SKM-1 treated with dmso at 0.1 percent for 144 hours (cell line): ENCODE data around the gene MAN2C1.
A peak's percentile ranks its signal among the peaks of the same experiment; 100 is the strongest.
"Not testable (repeated sequence)": the region's sequence is repeated elsewhere in the genome, so short reads cannot be mapped to it uniquely, and the experiment has no call there.

Experiments used
- DNase-seq: peaks from one replicate; lab custom pipeline; 2025; ENCODE audit not compliant: unreplicated experiment; lab: John Stamatoyannopoulos, UW

MAN2C1 gene

DNA sequence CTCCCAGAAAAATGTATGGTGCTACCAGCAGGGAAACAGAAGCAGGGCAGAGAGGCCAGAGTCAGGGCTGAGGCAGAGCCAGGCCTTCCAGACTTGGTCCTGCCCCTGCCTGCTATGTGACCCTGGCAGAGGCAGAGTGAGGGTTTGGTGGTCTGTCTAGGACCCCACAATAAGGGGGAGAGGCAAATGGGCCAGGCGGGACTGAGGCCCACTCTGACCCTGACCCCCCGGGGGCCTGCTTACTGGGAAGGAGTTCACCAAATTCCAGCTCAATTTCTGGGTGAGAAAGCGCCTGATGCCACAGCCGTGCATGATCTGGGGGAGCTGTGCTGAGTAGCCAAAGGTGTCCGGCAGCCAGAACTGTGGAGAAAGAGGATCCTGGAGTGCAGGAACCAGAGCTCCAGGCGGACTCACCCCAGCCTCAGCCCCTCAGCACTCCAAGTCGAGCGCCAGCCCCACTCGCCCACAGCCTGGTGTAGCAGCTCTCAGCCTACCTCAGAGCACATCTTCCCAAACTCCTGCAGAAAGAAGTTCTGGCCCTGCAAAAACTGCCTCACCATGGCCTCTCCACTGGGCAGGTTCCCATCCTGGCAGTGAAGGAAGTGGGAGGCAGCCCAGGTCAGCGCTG is 6.9 kb downstream of the MAN2C1 start:
- DNase-seq, result no peak

DNA sequence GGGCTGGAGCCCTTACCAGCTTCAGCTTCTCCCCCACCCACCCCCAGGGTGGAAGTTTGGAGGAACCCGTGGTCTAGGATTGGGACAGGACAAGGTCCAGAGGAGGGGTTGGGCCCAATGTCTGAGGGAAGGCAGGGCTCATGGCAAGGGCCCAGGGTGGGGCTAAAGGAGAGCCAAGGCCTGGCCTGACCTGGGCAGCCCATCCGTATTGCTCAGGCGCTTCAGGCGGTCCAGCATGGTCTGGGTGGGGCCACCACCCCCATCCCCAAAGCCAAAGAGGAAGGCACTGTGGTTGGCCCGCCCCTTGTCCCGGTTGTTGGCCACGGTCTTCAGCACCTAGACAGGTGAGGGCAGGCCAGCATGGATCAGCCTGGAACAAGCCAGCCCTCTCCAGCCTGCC is 7.6 kb downstream of the MAN2C1 start:
- no peak for DNase-seq

DNA sequence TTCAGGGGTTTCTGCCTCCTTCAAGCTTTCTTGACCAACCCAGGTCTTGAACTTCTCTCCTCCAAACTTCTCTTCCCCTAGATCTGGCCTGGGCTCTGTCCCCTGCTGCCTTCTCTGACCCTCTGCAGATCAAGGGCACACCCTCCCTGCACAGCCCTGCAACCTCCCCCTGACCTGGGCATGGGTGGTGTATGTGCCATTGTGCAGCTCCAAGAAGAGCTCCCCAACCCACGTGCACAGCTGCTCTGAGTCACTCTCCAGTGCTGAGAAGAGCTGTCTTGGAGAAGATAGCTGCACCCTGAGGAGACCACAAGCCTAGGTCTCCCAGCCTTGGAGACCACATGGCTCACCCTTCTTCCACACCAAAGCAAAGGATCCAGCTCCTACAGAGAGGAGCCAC is 8.0 kb downstream of the MAN2C1 start:
- DNase-seq, result no peak

DNA sequence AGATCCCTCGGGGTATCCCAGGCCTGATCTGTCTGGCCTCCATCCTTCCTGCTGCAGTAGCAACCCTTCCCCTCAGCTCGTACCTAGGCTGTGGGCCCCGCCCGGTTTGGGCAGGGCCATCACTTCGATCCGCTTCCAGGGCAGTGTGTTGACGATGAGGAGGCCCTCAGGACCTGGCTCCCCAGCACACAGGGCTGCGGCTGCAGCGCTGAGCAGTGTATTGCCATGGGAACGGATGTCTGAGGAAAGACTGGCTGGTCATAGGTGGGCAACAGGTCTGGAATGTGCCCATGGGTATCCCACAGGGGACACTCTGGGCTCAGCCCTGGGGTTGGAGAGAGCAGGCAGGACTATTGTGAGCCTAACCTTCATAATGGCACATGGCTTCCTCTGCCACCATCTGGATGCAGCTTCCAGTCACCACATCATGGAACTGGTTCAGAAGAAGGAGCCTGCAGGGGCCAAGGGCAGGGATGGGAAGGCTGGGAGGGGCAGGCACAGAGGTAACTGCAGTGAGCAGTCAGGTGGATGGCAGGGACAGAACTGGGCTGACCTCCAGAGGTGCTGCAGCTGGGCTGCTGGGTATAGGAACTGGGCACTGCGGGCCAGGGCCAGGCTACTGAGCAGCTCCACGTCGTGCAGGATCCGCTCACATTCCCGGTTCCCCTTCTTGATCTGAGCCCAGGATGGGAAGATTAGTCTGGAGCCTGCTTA is 8.7 kb downstream of the MAN2C1 start:
- DNase-seq, result no peak

DNA sequence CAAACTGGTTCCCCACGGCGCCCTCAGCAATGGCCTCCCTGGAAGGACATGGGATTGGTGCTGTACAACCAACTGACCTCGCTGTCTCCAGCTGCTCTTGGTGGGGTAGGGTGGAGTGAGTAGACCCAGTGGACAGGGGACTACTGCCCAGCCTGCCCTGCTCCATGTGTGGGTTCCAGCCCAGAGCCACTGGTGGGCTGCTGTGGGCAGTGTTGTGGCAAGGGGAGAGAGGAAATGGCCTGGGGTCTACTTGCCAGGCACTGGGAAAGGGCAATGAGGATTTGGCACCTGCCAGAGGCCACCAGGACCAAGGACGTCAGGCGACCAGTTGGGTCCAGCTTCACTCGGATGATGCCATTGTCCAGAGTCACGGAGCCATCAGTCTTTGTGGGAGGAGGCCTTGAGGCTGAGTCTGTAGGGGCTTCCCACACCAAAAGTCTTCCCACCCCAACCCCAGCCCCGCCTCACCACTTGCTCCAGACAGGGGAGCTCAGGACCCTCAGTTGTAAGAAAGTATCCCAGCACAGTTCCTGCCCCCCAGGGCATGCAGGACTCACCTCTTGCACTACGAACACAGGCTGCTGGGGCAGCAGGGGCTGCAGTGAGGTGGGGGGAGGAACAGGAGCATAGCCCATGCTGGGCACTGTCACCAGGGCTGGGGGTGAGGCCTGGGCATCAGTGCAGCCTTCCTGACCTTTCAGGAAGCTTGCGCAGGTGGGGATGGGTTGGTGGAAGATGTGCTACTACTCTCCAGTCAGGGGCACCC is 9.5 kb downstream of the MAN2C1 start:
- DNase-seq, result no peak

DNA sequence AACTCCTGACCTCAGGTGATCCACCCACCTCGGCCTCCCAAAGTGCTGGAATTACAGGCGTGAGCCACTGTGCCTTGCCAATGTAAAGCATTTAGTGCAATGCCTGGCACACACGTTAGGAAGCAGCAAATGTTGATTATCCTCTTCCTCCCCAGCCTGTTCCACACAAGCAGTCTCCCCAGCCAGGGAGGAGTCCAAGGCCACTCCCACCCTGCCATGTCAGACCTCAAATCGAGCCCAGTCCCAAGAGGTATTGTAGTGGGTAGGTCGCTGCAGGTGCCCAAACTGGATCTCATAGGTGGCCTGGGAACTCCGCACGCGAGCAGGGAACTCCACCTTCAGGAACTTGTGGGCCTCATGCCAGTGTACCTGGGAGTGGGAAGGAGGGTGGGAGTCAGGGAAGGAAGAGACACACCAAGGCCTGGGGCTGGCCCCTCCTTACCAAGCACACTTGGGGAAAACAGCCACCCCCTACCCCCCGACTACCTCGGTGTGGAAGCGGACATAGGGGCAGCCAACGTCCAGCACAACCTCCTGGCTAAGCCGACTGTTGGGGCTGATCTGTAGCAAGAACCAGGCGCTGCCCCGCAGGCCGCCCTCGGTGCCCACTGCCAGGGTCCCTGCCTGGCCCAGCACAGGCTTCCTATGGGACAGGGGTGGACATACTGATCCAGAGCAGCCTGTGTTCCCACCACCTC is 10.3 kb downstream of the MAN2C1 start:
- no peak for DNase-seq

DNA sequence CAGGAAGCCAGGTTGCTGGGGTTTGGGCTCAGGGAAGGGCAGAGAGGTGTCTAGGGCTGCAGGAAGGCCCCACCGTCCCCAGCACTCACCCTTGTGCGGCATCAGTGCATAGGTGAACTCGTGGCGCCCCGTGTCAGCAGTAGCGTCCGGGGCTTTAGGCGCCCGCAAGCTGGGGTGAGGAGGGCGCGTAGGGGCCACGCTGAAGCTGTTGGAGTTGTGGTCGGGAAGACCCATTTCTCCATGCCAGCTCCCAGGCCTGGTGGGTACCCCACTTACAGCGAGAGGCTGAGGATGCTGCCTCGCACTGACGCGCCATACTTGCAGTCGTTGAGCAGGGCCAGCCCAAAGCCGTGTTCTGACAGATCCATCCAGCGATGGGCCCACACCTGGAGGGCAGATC is 11.9 kb downstream of the MAN2C1 start:
- DNase-seq, result no peak

DNA sequence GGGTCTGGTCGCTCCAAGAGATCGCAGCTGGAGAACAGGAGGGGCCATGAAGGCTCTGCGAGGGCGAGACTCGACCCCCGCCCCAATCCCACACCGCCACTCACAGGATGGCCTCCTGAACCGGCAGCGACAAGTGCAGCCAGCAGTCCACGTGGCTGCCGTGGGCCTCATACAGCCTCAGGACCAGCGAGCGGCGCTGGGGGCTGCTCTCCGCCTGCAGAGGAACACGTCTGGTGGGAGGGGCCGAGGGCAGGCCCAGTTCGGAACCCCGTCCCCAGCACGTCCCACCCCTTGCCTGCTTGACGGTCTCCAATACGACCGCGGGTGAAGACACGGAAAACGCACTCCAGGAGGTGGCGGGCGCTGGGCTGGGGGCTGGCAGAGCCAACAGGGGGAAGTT is 12.4 kb downstream of the MAN2C1 start:
- DNase-seq, result no peak

DNA sequence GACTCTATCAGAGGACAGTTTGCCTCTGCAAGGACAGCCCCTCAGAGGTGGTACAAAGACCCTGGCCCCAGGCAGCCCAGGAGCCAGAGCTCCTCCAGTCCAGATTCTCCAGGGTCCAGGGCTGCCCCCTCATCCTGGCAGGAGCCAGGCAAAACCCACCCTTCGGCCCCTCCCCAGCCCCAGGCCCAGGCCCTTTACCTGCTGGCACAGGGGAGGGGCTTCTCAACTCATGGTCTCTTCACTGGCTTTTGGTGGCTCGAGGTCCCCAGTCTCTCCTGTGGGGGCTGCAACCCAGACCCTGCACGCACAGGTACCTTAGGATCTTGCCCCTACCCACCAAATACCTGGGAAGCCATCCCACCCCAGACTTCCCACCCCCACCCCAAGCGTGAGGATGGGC is 13.0 kb downstream of the MAN2C1 start:
- no peak for DNase-seq

DNA sequence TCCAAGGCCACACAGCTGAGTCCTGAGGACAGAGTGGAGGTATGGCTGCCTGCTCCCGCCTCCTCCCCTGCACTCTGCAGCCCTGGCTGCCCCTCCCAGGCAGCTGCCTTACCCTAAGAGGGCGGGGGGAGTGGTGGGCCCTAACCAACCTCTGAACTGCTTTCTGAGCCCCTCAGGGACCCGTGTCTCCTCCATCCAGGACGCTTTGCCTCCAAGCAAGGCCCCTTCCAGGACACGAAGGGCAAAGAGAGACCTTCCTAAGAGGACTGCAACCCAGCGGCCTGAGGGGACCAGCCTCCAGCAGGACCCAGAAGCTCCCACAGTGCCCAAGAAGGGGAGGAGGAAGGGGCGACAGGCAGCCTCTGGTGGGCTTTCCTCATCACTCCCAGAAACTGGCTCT is 14.0 kb downstream of the MAN2C1 start:
- DNase-seq, result no peak

DNA sequence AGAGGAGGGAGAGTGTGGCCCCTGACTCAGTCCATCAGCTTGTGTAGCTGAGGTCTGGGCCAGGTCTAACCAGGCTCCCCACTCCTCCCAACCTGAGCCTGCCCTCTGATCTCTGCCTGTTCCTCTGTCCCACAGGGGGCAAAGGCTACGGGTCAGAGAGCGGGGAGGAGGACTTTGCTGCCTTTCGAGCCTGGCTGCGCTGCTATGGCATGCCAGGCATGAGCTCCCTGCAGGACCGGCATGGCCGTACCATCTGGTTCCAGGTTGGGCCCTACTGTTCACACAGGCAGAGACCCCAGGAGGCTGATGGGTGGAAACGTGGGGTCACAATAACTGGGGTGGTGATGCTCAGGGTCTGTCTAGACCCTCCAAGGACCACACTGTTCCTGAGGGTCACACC is 14.8 kb downstream of the MAN2C1 start:
- DNase-seq, result no peak

DNA sequence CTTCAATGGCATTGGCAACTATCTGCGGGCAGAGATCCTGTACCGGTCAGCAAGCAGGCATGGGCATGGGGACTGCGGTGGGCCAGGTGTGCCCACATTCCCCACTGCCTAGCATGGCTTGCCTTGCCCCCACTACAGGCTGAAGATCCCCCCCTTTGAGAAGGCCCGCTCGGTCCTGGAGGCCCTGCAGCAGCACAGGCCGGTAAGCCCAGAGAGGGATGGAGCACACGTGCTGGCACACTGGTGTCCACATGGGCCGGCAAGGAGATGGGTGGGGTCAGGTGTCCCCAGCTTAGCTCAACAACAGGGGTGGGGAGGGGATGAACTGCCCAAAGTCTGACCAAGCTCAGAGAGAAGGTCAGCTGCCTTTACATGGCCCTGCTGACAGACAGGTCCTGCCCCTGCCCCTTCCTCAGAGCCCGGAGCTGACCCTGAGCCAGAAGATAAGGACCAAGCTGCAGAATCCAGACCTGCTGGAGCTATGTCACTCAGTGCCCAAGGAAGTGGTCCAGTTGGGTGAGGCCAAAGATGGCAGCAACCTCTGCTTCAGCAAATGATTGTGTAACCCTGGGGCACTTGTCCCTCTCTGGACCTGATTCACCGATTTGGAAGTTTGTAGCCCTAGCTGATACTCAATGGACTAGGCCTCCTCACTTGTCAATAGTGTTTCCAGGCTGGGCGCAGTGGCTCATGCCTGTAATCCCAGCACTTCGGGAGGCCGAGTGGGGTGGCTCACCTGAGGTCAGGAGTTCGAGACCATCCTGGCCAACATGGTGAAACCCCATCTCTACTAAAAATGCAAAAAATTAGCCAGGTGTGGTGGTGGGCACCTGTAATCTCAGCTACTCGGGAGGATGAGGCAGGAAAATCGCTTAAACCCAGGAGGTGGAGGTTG is 16.0 kb downstream of the MAN2C1 start:
- DNase-seq, result no peak

DNA sequence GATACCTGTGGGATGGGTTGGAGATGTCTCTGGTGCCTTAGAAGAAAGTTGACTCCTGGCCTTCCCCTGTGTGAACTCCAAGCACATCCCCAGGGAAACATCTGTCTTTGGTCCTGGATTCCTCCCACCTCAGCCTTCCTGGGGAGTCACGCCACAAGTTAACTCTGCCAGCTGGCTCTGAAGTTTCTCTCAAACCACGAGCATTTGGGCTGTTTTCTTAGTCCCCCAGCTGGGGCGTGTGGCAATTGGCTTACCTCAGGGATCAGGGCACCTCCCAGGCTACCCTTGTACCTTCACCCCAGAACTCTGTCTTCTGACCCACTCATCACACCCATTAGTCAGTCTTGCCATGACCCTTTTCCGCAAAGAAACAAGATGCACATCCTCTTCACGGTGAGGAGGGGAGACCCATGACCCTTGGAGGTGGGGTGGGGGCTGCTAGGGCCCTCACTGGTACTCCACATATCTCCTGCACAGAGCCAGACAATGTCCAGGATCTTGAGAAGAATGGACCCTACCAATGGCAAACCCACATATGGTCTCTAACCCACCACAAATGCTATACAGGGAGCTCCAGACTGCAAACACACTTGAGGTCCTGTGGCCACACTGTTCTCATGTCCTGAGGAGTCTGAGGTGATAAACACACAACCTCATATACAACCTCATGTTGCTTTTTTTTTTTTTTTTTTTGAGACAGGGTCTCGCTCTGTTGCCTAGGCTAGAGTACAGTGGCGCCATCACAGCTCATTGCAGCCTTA is 17.6 kb downstream of the MAN2C1 start:
- no peak for DNase-seq

DNA sequence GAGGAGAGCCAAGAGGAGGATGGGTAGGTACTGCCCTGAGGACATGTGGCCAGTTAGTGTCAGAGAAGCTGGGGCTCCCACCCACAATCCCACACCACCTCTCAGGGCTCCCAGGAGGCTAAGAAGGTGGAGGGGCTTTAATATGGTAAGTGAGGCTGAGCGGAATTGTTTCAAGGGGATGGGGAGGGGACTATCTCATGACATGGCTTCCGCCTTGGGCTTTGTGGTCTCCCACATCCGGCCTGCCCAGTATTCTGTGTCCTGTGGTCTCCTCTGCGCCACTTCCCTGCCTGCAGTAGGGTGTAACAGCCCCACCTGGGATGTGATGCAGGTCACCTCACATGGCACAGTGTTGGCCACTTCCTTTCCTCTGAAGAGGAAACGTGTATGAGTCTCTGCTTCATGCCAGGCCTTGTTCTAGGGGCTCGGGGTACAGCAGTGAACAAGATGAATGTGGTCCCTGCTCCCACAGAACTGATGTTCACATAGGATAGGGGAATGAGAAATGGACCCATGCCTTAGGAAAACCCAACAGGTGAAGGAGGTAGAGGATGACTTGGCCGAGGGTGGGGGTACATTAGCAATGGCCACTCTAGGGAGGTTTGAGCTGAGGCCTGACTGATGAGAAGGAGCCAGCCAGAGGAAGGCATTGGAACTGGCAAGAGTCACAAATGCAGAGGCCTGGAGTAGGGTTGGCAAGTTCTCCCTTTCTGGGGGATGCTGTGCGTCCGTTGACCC is 18.4 kb downstream of the MAN2C1 start:
- peak; percentile 77 for DNase-seq

DNA sequence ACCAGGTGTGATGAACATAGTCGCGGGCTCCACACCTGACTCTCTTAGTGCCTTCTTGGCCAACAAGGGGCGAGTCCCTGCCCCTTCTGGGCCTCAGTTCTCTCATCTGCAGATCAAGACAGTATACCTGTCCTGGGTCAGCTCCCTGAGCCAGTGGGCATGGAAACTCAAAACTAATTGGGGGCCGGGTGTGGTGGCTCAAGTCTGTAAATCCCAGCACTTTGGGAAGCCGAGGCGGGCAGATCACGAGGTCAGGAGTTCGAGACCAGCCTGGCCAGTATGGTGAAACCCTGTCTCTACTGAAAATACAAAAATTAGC is 19.1 kb downstream of the MAN2C1 start:
- DNase-seq, result not testable (repeated sequence)

DNA sequence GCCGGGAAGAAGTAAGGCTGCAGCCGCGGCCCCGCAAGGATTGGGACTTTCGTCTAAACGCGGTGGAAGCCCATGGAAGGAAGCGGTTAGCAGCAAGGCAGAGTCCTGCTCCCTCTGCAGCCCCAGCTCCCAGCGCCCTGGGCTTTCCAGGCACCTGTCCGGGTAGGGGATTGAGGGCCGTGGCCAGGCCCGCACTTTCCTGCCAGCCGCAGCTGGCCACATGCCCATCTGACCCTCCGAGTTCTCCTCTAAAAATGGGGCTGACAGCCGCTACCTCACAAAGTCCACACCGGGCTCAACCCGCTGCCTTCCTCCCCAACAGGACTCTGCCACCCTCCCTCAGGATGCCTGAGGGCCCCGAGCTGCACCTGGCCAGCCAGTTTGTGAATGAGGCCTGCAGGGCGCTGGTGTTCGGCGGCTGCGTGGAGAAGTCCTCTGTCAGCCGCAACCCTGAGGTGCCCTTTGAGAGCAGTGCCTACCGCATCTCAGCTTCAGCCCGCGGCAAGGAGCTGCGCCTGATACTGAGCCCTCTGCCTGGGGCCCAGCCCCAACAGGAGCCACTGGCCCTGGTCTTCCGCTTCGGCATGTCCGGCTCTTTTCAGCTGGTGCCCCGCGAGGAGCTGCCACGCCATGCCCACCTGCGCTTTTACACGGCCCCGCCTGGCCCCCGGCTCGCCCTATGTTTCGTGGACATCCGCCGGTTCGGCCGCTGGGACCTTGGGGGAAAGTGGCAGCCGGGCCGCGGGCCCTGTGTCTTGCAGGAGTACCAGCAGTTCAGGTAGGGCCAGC is 19.7 kb downstream of the MAN2C1 start:
- no peak for DNase-seq

DNA sequence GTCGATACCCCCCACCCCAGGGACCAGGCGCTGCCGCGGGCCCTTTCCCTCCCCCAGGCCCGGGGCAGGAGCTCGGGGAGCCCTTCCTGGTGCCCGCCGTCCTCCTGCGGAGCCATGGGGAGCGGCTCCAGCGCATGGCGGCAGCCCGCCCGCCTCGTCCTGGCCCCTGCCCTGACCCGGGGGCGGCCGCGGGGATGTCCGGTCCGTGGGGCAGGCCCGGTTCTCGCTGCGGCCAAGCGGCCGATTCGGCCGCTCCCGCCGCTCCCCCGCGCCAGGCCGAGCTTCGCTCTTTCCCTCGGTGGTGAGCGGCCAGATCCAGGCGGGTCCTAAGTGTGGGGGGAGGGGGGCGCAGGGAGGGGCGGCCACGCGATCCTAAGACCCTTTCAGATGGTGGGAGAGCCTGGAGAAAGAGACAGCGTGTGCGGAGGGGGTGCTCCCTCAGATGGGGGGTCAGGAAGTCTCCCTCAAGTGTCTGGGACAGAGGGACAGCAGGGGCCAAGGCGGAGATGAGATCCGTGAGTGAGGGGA is 20.3 kb downstream of the MAN2C1 start:
- no peak for DNase-seq
